ENCODE measurements around the gene CDKN2B. TPM values are rescaled to one million over a fixed set of nuclear protein-coding genes. Genes with fewer than 3 reads are reported as not detected.

Gene CDKN2B
- total RNA-seq, 1 experiment from 2014 or later: 9.8 TPM

GRCh38 chr9:22041775-22042174, 32.7 kb upstream of the CDKN2B start (continued):
- TF ChIP-seq ZBTB33 (IDR thresholded peaks at IDR 0.05; ENCODE audit: extremely low read depth, insufficient replicate concordance, low read length) (no peak), EGR1 (IDR thresholded peaks at IDR 0.05; ENCODE audit: low read depth) (no peak), ZNF274 (IDR thresholded peaks at IDR 0.05; ENCODE audit: low read depth, low read length) (no peak), TCF7L2 (IDR thresholded peaks at IDR 0.05; ENCODE audit: borderline replicate concordance, extremely low read depth, insufficient read depth, insufficient read length) (no peak), FOSL1 (IDR thresholded peaks at IDR 0.05; ENCODE audit: low read depth) (peak; percentile 38; the same call in 1 of the 2 replicates)

GRCh38 chr9:22041344-22041743, 32.2 kb upstream of the CDKN2B start:
- no peak overlapping the region for H3K9ac ChIP-seq (ENCODE audit: low read length)
- DNase-seq (ENCODE audit: low read depth, low spot score) (no peak), ATAC-seq (no peak)
- peak overlapping the region; percentile 48; the same call in 1 of the 2 replicates for H3K4me2 ChIP-seq (ENCODE audit: low read length)
- no peak overlapping the region for H3K27ac ChIP-seq (ENCODE audit: low read depth, low read length)
- CTCF ChIA-PET: interaction anchor here (1.0 to 2.2 kb wide), 3 partner anchors 33 to 229 kb away, joined by 5 to 11 read pairs (median 6); partner anchors contain the start of gene CDKN2B
- intact Hi-C loops (cut with micrococcal nuclease): loop anchor here (5.0 kb wide), 1 partner anchor 34 kb away; the partner anchor contains the start of gene CDKN2B
- BruUV-seq (replicated peaks): no TSS peak
- no peaks in the 10 kb centered on the region for H3K9me3 ChIP-seq (ENCODE audit: control insufficient read depth in 1 of 2, insufficient read depth in 1 of 2, low read depth in 1 of 2, low read length in 2 of 2)
- no peaks in the 10 kb centered on the region for H3K36me3 ChIP-seq (ENCODE audit: control insufficient read depth in 1 of 2, insufficient read depth in 2 of 2, low read length in 2 of 2)
- H3K79me2 ChIP-seq (ENCODE audit: insufficient read depth, low read length): no peaks in the 10 kb centered on the region
- POLR2A ChIA-PET: interaction anchor here (0.6 to 0.9 kb wide), 2 partner anchors 32 to 47 kb away, joined by 3 read pairs; partner anchors contain the start of genes CDKN2B and CDKN2B-AS1
- RAD21 ChIA-PET (ENCODE audit: low non-redundant PET in 1 of 2, low total read pairs in 2 of 2, uncharacterized antibody in 2 of 2, unreplicated experiment in 2 of 2): interaction anchor here in 1 of 2 experiments (0.5 kb wide), 1 partner anchor 196 kb away, joined by 3 read pairs; no protein-coding TSS in a partner anchor
- H2AFZ ChIP-seq (ENCODE audit: low read depth, low read length, poor library complexity, severe bottlenecking): no peak overlapping the region
- H3K9me2 ChIP-seq (ENCODE audit: insufficient read depth): no peaks in the 10 kb centered on the region
- H3K4me3 ChIP-seq (replicated peaks in 1 of 2; ENCODE audit: low read depth in 1 of 2, low read length in 2 of 2): no peak overlapping the region
- no peaks in the 10 kb centered on the region for H4K20me1 ChIP-seq (ENCODE audit: insufficient read depth)
- H3K27me3 ChIP-seq (ENCODE audit: insufficient read depth, low read length): no peaks in the 10 kb centered on the region
- peaks cover 11 to 17% of the 10 kb centered on the region in 2 experiments for H3K4me1 ChIP-seq (ENCODE audit: control insufficient read depth in 1 of 2, insufficient read depth in 2 of 2, low read length in 2 of 2)
- no peak for TF ChIP-seq POLR2AphosphoS5 (IDR thresholded peaks at IDR 0.05; ENCODE audit: low read depth, low read length)
- no peak for TF ChIP-seq POLR2A (IDR thresholded peaks at IDR 0.05; ENCODE audit: borderline replicate concordance, extremely low read depth, insufficient read depth, insufficient read length)
- TF ChIP-seq SIN3A (IDR thresholded peaks at IDR 0.05; ENCODE audit: low read depth): no peak
- TF ChIP-seq ATF3 (IDR thresholded peaks at IDR 0.05): no peak
- TF ChIP-seq ZFX (IDR thresholded peaks at IDR 0.05): no peak
- no peak for TF ChIP-seq EZH2phosphoT487 (IDR thresholded peaks at IDR 0.05; ENCODE audit: borderline replicate concordance)
- no peak for TF ChIP-seq REST (IDR thresholded peaks at IDR 0.05; ENCODE audit: low read depth)
- TF ChIP-seq MAX (IDR thresholded peaks at IDR 0.05): no peak
- no peak for TF ChIP-seq SRF (IDR thresholded peaks at IDR 0.05; ENCODE audit: low read depth)
- no peak for TF ChIP-seq CEBPB (IDR thresholded peaks at IDR 0.05; ENCODE audit: low read depth)
- no peak for TF ChIP-seq FOSL1 (IDR thresholded peaks at IDR 0.05; ENCODE audit: low read depth)
- no peak for TF ChIP-seq CTCF (IDR thresholded peaks at IDR 0.05 in 2 of 3, conservative IDR thresholded peaks at IDR 0.05 in 1 of 3; ENCODE audit: borderline replicate concordance in 1 of 3, insufficient read depth in 1 of 3, low read depth in 2 of 3, low read length in 2 of 3)
- no peak for TF ChIP-seq SP1 (IDR thresholded peaks at IDR 0.05; ENCODE audit: low read depth)
